VCaP (cell line): ENCODE measurements around the gene HIVEP2.
A peak's percentile ranks its signal among the peaks of the same experiment; 100 is the strongest.

ENCODE experiments used
- H3K27ac ChIP-seq: fragments of 450-650 bp; 2 replicates; pipeline ENCODE4 v1.5.1; 2017
- CTCF ChIP-seq: fragments of 450-650 bp; conservative IDR thresholded peaks from 2 replicates; pipeline ENCODE4 v1.5.1; 2017; ENCODE audit warnings: mild to moderate bottlenecking, moderate library complexity

HIVEP2 gene

GRCh38 chr6:142829556-142829955 lies 115.4 kb downstream of the HIVEP2 start:
- TF ChIP-seq CTCF, result no peak
- peak overlapping the region; percentile 59 for H3K27ac ChIP-seq

GRCh38 chr6:142827991-142828390 lies 117.0 kb downstream of the HIVEP2 start:
- TF ChIP-seq CTCF, result no peak
- no peak overlapping the region for H3K27ac ChIP-seq

- H3K27ac ChIP-seq, result no peak overlapping the region
- TF ChIP-seq CTCF, result no peak
Measured at GRCh38 chr6:142827369-142827768, 117.6 kb downstream of the HIVEP2 start.

GRCh38 chr6:142825760-142826159 lies 119.2 kb downstream of the HIVEP2 start:
- TF ChIP-seq CTCF, result no peak
- H3K27ac ChIP-seq, result peak overlapping the region; percentile 71; the same call in 1 of the 2 replicates

GRCh38 chr6:142824426-142824825 lies 120.5 kb downstream of the HIVEP2 start:
- peak overlapping the region; percentile 71 for H3K27ac ChIP-seq
- no peak for TF ChIP-seq CTCF

GRCh38 chr6:142823256-142823902 lies 121.6 kb downstream of the HIVEP2 start:
- no peak for TF ChIP-seq CTCF
- peak overlapping the region; percentile 71 for H3K27ac ChIP-seq

- TF ChIP-seq CTCF, result no peak
- H3K27ac ChIP-seq, result peak overlapping the region; percentile 71
Measured at GRCh38 chr6:142822842-142823241, 122.1 kb downstream of the HIVEP2 start.
